ENCODE results near the gene GRM1.

GRM1 gene

GRCh38 chr6:146402476-146402875, 373.6 kb downstream of the GRM1 start:
- DNase-seq: no peak

- DNase-seq: no peak
These were observed 379.7 kb downstream of the GRM1 start for GRCh38 chr6:146408583-146408982.

DNA sequence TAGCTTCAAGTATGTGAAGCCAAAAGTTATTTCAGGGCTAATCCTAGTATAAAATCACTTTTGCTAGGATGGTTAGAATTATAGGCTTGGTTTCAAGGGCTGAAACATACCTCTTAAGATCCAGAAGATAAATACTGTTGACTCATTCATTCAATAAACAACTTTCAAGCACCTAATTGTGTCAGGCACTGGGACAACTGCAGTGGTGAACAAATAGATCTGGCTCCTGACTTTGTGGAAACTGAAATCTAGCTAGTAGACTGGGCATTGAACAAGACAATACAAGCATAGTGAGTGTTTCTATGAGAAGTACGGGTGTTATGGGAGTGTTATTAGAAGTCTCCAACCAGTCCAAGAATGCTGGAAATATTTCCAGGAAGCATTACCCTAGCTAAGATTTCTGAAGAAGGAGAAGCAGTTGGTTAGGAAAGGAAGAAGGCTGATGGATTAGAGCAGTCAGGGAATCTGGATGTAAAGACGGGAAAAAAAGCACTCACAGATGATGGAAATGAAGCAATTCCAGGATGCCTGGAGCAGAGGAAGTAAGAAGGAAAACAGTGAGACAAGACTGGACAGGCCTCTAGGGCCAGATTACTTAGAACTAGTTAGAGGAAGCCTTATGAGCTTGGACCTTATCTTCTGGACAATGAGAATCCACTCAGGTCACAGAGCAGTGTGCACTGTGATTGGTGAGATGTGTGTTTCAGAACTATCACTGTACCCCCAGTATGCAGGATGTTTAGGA, 382.2 kb downstream of the GRM1 start:
- DNase-seq: no peak

- DNase-seq: no peak
These were observed 390.7 kb downstream of the GRM1 start for GRCh38 chr6:146419576-146419975.

GRCh38 chr6:146420255-146420654, 391.4 kb downstream of the GRM1 start:
- DNase-seq: no peak

GRCh38 chr6:146422789-146423375, 394.0 kb downstream of the GRM1 start:
- DNase-seq: no peak

DNA sequence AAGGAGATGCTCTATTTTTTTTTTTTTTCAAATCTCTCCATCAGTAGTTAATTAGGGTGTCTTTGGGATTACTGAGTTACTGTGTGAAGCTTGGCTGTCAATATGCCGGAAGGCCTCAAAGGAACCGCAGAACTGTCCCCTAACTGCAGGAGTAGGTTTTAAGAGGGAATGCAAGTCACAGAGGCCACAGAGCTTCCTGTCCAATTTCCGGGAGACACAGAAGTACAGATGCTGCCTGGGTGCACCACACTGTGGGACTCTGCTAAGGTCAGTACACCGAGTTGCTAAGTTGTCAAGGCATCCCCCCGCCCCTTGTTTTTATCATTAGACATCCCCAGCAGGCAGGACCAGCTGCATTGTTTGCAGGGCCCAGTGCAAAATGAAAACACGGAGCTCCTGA, 394.6 kb downstream of the GRM1 start:
- no peak for DNase-seq

DNA sequence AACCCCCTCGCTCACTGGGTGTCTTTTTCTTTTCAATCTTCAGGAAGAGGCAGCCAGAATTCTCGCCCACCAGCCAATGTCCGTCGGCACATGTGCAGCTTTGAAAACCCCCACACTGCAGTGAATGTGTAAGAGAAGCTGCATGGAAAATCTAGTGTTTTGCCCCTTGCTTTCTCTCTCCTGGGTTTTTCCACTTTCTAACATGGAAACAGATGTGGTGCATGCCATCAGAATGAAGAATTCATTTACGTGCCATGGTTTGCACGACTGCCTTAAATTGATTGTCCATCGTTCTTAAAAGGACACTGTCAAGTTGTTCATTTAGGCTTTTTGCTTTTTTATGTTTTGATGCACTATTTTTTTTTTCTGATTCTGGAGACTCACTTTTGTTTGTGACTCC, 397.7 kb downstream of the GRM1 start:
- DNase-seq: no peak

DNA sequence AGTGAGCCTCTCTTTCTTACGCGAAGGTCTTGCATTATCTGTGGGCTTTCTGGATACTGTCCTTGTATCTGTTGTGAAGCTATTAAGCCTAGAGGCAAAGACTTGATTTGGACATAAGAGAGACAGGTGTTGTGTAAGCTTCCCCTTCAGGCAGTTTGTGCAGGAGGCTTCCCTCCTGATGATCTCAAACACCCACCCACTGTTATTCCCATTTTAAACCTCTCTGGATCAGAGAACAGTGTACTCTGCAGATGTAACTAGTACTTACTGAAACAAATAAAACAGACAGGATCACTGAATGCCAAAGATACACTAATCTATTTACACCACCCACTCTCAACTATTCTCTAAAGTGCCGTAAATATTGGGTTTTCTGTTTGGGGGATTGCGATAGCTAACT, 401.0 kb downstream of the GRM1 start:
- no peak for DNase-seq

DNA sequence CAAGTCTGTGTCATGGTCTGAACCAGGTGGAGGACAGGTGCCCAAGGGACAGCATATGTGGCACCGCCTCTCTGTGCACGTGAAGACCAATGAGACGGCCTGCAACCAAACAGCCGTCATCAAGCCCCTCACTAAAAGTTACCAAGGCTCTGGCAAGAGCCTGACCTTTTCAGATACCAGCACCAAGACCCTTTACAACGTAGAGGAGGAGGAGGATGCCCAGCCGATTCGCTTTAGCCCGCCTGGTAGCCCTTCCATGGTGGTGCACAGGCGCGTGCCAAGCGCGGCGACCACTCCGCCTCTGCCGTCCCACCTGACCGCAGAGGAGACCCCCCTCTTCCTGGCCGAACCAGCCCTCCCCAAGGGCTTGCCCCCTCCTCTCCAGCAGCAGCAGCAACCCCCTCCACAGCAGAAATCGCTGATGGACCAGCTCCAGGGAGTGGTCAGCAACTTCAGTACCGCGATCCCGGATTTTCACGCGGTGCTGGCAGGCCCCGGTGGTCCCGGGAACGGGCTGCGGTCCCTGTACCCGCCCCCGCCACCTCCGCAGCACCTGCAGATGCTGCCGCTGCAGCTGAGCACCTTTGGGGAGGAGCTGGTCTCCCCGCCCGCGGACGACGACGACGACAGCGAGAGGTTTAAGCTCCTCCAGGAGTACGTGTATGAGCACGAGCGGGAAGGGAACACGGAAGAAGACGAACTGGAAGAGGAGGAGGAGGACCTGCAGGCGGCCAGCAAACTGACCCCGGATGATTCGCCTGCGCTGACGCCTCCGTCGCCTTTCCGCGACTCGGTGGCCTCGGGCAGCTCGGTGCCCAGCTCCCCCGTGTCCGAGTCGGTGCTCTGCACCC, 405.2 kb downstream of the GRM1 start:
- no peak for DNase-seq

GRCh38 chr6:146434732-146435390, 406.0 kb downstream of the GRM1 start:
- no peak for DNase-seq

DNA sequence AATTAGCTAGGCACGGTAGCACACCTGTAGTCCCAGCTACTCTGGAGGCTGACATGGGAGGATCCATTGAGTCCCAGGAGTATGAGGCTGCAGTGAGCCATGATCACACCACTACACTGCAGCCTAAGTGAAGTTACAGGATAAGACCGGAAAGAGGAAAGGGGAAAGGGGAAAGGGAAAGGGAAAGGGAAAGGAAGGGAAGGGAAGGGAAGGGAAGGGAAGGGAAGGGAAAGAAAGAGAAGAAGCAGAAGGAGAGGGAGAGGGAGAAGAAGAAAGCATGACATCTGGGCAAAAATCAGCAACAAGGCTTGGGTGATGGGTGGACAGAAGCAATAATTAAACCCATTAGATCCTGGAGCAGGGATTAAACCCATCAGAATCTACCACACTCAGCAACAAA, 413.0 kb downstream of the GRM1 start:
- DNase-seq: no peak

DNA sequence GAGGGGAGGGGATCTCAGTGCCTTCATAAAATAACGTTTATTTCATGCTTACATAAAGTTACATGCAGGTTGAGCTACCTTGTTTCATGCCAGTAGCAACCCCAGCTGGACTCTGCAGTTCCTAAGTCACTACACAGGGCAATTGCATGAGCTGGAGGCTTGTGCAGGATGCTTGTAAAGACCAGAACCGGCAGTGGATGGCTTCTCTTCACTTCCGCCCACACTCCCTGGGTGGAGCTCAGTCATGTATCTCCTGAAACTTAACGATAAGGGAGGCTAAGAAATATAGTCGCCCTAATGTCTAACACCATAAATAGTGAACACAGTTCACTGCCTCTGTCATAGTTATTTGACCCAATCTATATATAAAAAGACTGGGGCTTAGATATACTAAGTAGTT, 415.3 kb downstream of the GRM1 start:
- DNase-seq: no peak

GRCh38 chr6:146445233-146445632, 416.4 kb downstream of the GRM1 start:
- no peak for DNase-seq

- DNase-seq: no peak
These were observed 428.0 kb downstream of the GRM1 start for GRCh38 chr6:146456886-146457285.

GRCh38 chr6:146460941-146461340, 432.1 kb downstream of the GRM1 start:
- DNase-seq: no peak

GRCh38 chr6:146470091-146470770, 441.4 kb downstream of the GRM1 start:
- DNase-seq: no peak

- DNase-seq: no peak
These were observed 444.1 kb downstream of the GRM1 start for GRCh38 chr6:146472918-146473317.

GRCh38 chr6:146481527-146481926, 452.7 kb downstream of the GRM1 start:
- DNase-seq: no peak

GRCh38 chr6:146484411-146484810, 455.5 kb downstream of the GRM1 start:
- DNase-seq: no peak
